Osteoblast (primary cell): Measurements from ENCODE around the gene B3GNT5. TPM values are rescaled to one million over a fixed set of nuclear protein-coding genes. Genes with fewer than 3 reads are reported as not detected.

Experiments used
- DNase-seq: peaks from one replicate; pipeline ENCODE4 v3.0.0; 2011; ENCODE audit warnings: low spot score, mixed read lengths; ENCODE audit not compliant: insufficient read length; ENCODE audit errors: missing footprints
- H2AFZ ChIP-seq: 2 replicates; pipeline ENCODE4 v1.6.0; 2011; ENCODE audit warnings: mild to moderate bottlenecking, low read length
- H3K27ac ChIP-seq: 2 replicates; pipeline ENCODE4 v1.5.1; 2011; ENCODE audit warnings: mild to moderate bottlenecking, low read depth, low read length, moderate library complexity
- H3K27me3 ChIP-seq: 2 replicates; pipeline ENCODE4 v1.6.0; 2012; ENCODE audit warnings: mild to moderate bottlenecking, control low read depth, inconsistent platforms, low read length, moderate library complexity; ENCODE audit not compliant: insufficient read depth
- H3K36me3 ChIP-seq: 2 replicates; pipeline ENCODE4 v1.5.1; 2011; ENCODE audit warnings: mild to moderate bottlenecking, low read length, control low read depth, moderate library complexity; ENCODE audit not compliant: insufficient read depth
- H3K4me1 ChIP-seq: 2 replicates; pipeline ENCODE4 v1.5.1; 2011; ENCODE audit warnings: mild to moderate bottlenecking, low read length, control low read depth, moderate library complexity; ENCODE audit not compliant: insufficient read depth
- H3K4me2 ChIP-seq: 2 replicates; pipeline ENCODE4 v1.6.0; 2011; ENCODE audit warnings: mild to moderate bottlenecking, low read length; ENCODE audit not compliant: insufficient read depth
- H3K4me3 ChIP-seq: fragments of 200-600 bp; sonication (generic); 3 replicates; pipeline ENCODE4 v1.5.1; 2012; ENCODE audit warnings: mild to moderate bottlenecking, low read length, inconsistent platforms; ENCODE audit not compliant: insufficient read depth
- H3K79me2 ChIP-seq: 2 replicates; pipeline ENCODE4 v1.6.0; 2012; ENCODE audit warnings: mild to moderate bottlenecking, low read length, control low read depth, inconsistent platforms; ENCODE audit not compliant: insufficient read depth
- H3K9me3 ChIP-seq: 2 replicates; pipeline ENCODE4 v1.5.1; 2011; ENCODE audit warnings: low read depth, low read length, control low read depth
- H4K20me1 ChIP-seq: 2 replicates; pipeline ENCODE4 v1.6.0; 2012; ENCODE audit warnings: mild to moderate bottlenecking, low read length, control low read depth; ENCODE audit not compliant: insufficient read depth
- CTCF ChIP-seq: IDR thresholded peaks from 2 replicates; pipeline ENCODE4 v1.5.1; 2011; ENCODE audit warnings: mild to moderate bottlenecking, low read depth, low read length, moderate library complexity; ENCODE audit errors: extremely low read depth
- total RNA-seq: library from RNA; depleted of rRNA; stranded (reverse); fragments of >200 nt; gene quantifications from 2 replicates; pipeline ENCODE4 v1.2.3, GENCODE V29; 2012

B3GNT5 gene
- total RNA-seq, 1 donor, result 0.36 TPM

GRCh38 chr3:183317271-183317670, 64.2 kb downstream of the B3GNT5 start:
- no peak overlapping the region for H3K27ac ChIP-seq
- no peaks in the 10 kb centered on the region for H3K27me3 ChIP-seq
- no peaks in the 10 kb centered on the region for H3K36me3 ChIP-seq
- H3K4me2 ChIP-seq, result no peak overlapping the region
- no peak overlapping the region for H3K4me3 ChIP-seq
- TF ChIP-seq CTCF, result no peak
- no peak for DNase-seq
- peaks cover 3% of the 10 kb centered on the region for H3K4me1 ChIP-seq
- no peaks in the 10 kb centered on the region for H3K79me2 ChIP-seq
- H3K9me3 ChIP-seq, result no peaks in the 10 kb centered on the region
- H2AFZ ChIP-seq, result no peak overlapping the region
- no peaks in the 10 kb centered on the region for H4K20me1 ChIP-seq

GRCh38 chr3:183317886-183318865, 65.1 kb downstream of the B3GNT5 start:
- Histone ChIP-seq H3K79me2 (no peaks in the 10 kb centered on the region), H2AFZ (no peak overlapping the region), H3K36me3 (no peaks in the 10 kb centered on the region), H3K27ac (no peak overlapping the region), H3K4me1 (peaks cover 3% of the 10 kb centered on the region), H3K4me2 (peak overlapping the region; percentile 1), H3K9me3 (no peaks in the 10 kb centered on the region), H3K4me3 (no peak overlapping the region), H3K27me3 (no peaks in the 10 kb centered on the region), H4K20me1 (no peaks in the 10 kb centered on the region)
- DNase-seq, result no peak
- no peak for TF ChIP-seq CTCF

GRCh38 chr3:183318877-183319276, 65.8 kb downstream of the B3GNT5 start:
- TF ChIP-seq CTCF, result no peak
- H3K36me3 ChIP-seq, result no peaks in the 10 kb centered on the region
- H2AFZ ChIP-seq, result no peak overlapping the region
- H3K27me3 ChIP-seq, result no peaks in the 10 kb centered on the region
- no peak overlapping the region for H3K27ac ChIP-seq
- H3K4me2 ChIP-seq, result no peak overlapping the region
- no peaks in the 10 kb centered on the region for H3K79me2 ChIP-seq
- no peaks in the 10 kb centered on the region for H4K20me1 ChIP-seq
- no peaks in the 10 kb centered on the region for H3K9me3 ChIP-seq
- DNase-seq, result no peak
- no peak overlapping the region for H3K4me3 ChIP-seq
- peaks cover 3% of the 10 kb centered on the region for H3K4me1 ChIP-seq

GRCh38 chr3:183319371-183319770, 66.3 kb downstream of the B3GNT5 start:
- H3K79me2 ChIP-seq, result no peaks in the 10 kb centered on the region
- H3K4me3 ChIP-seq, result no peak overlapping the region
- no peak for TF ChIP-seq CTCF
- H3K36me3 ChIP-seq, result no peaks in the 10 kb centered on the region
- H3K27me3 ChIP-seq, result no peaks in the 10 kb centered on the region
- H4K20me1 ChIP-seq, result no peaks in the 10 kb centered on the region
- H3K4me1 ChIP-seq, result peaks cover 3% of the 10 kb centered on the region
- no peaks in the 10 kb centered on the region for H3K9me3 ChIP-seq
- H3K4me2 ChIP-seq, result no peak overlapping the region
- H3K27ac ChIP-seq, result no peak overlapping the region
- H2AFZ ChIP-seq, result no peak overlapping the region
- DNase-seq, result no peak
